GM18502 (cell line): ENCODE results near the gene LST1.
"Not testable (repeated sequence)": the region's sequence is repeated elsewhere in the genome, so short reads cannot be mapped to it uniquely, and the experiment has no call there.

Experiments used
- ATAC-seq: cut with Tn5 transposase; IDR thresholded peaks from one replicate; pipeline ENCODE4 v1.9.1; 2021; ENCODE audit warnings: mild to moderate bottlenecking; ENCODE audit not compliant: unreplicated experiment, poor library complexity

LST1 gene

GRCh38 chr6:31586008-31586407, at the start of gene LST1:
Gene LST1 (plus strand): TSS chr6:31586277. CDS start chr6:31587300, 1,023 bp downstream.
- ATAC-seq, result no peak

- ATAC-seq, result no peak
Observed at GRCh38 chr6:31538805-31539400, 47.2 kb upstream of the LST1 start.

- ATAC-seq, result no peak
Observed at GRCh38 chr6:31540640-31541039, 45.4 kb upstream of the LST1 start.

- no peak for ATAC-seq
Observed at GRCh38 chr6:31541059-31541657, 44.9 kb upstream of the LST1 start.

- ATAC-seq, result peak; percentile 69
Observed at GRCh38 chr6:31541658-31542521, 44.2 kb upstream of the LST1 start, which contains the start of gene DDX39B. Gene DDX39B (minus strand): TSS chr6:31542003. CDS start chr6:31540532, 1,471 bp downstream.

GRCh38 chr6:31543639-31544038, 42.4 kb upstream of the LST1 start:
- ATAC-seq, result no peak

- no peak for ATAC-seq
Observed at GRCh38 chr6:31544676-31545075, 41.4 kb upstream of the LST1 start.

GRCh38 chr6:31545291-31545690, 40.8 kb upstream of the LST1 start:
- ATAC-seq, result no peak

- ATAC-seq, result peak; percentile 44
Observed at GRCh38 chr6:31546339-31546957, 39.6 kb upstream of the LST1 start, which contains the start of gene ATP6V1G2. Gene ATP6V1G2 (minus strand): TSS chr6:31546608. CDS start chr6:31546559, 49 bp downstream.

GRCh38 chr6:31546958-31547726, 38.9 kb upstream of the LST1 start, which contains the start of gene NFKBIL1:
Gene NFKBIL1 (plus strand): TSS chr6:31547608. CDS start chr6:31547695, 87 bp downstream.
- peak; percentile 56 for ATAC-seq

- ATAC-seq, result no peak
Observed at GRCh38 chr6:31547727-31548543, 38.1 kb upstream of the LST1 start.

GRCh38 chr6:31548544-31548873, 37.6 kb upstream of the LST1 start:
- ATAC-seq, result no peak

- ATAC-seq, result not testable (repeated sequence)
Observed at GRCh38 chr6:31551371-31551770, 34.7 kb upstream of the LST1 start.

- no peak for ATAC-seq
Observed at GRCh38 chr6:31556307-31556706, 29.8 kb upstream of the LST1 start.

- no peak for ATAC-seq
Observed at GRCh38 chr6:31557443-31558317, 28.4 kb upstream of the LST1 start.

- ATAC-seq, result no peak
Observed at GRCh38 chr6:31558318-31558625, 27.8 kb upstream of the LST1 start.

GRCh38 chr6:31558631-31559500, 27.2 kb upstream of the LST1 start:
- peak; percentile 32 for ATAC-seq
